ENCODE results near the gene GSTM5. TPM values are rescaled to one million over a fixed set of nuclear protein-coding genes. Genes with fewer than 3 reads are reported as not detected.

Gene GSTM5
- total RNA-seq, 1 experiment from 2014 or later = not detected

GRCh38 chr1:109716121-109716520, 4.1 kb downstream of the GSTM5 start:
- Mint-ChIP-seq H3K27me3 (ENCODE audit: low read depth) (peaks cover 9% of the 10 kb centered on the region), H3K4me3 (no peak overlapping the region), H3K36me3 (ENCODE audit: insufficient read depth in 1 of 3, low read depth in 3 of 3) (no peaks in the 10 kb centered on the region), H3K27ac (no peak overlapping the region; a peak in 1 of 7 replicates), H3K9me3 (no peaks in the 10 kb centered on the region; a peak in 1 of 5 replicates), H3K4me1 (no peaks in the 10 kb centered on the region; a peak in 1 of 4 replicates)
- no peaks in the 10 kb centered on the region for H3K4me1 ChIP-seq (ENCODE audit: insufficient read depth, low read length)
- WGBS (ENCODE audit: extremely low coverage, insufficient read length, low lambda C conversion rate) = no CpG with 5 or more reads among the region's 3 CpGs
- H4K20me1 ChIP-seq (ENCODE audit: control insufficient read depth, insufficient read depth, insufficient read length) = no peaks in the 10 kb centered on the region
- no peak overlapping the region for H4K5ac ChIP-seq (ENCODE audit: insufficient read length, low read depth, low read length)
- H3T11ph ChIP-seq (ENCODE audit: low read length) = no peak overlapping the region
- no peaks in the 10 kb centered on the region for H3K9me3 ChIP-seq (ENCODE audit: control insufficient read depth, low read depth, low read length)
- H3K9ac ChIP-seq (ENCODE audit: extremely low read depth, insufficient read length, low read length) = no peak overlapping the region
- H3K18ac ChIP-seq (ENCODE audit: insufficient read length, low read depth, low read length) = no peak overlapping the region
- no peaks in the 10 kb centered on the region for H3K23me2 ChIP-seq (ENCODE audit: insufficient read length, low read depth, low read length, poor library complexity, severe bottlenecking)
- no peaks in the 10 kb centered on the region for H3K79me1 ChIP-seq (ENCODE audit: insufficient read depth, low read depth, low read length, poor library complexity, severe bottlenecking)
- no peaks in the 10 kb centered on the region; the same call in 1 of the 2 replicates for H3K27me3 ChIP-seq (ENCODE audit: insufficient read depth, low read length)
- no peaks in the 10 kb centered on the region for H3K79me2 ChIP-seq (ENCODE audit: insufficient read depth, low read length)
- no peak for DNase-seq
- H2AK5ac ChIP-seq (ENCODE audit: insufficient read length, low read length) = no peak overlapping the region
- no peak overlapping the region for H3K56ac ChIP-seq (ENCODE audit: insufficient read length, low read depth, low read length)
- no peak overlapping the region for H4K8ac ChIP-seq (replicated peaks; ENCODE audit: insufficient read length, low read depth, low read length)
- no peak overlapping the region for H2BK5ac ChIP-seq (ENCODE audit: insufficient read length, low read length)
- H4K91ac ChIP-seq (ENCODE audit: insufficient read length, low read depth, low read length) = no peak overlapping the region
- no peak overlapping the region for H2BK120ac ChIP-seq (ENCODE audit: low read depth, low read length, poor library complexity, severe bottlenecking)
- no peak overlapping the region for H3K27ac ChIP-seq (ENCODE audit: insufficient read length, low read depth, low read length)
- TF ChIP-seq, protein P1, sequence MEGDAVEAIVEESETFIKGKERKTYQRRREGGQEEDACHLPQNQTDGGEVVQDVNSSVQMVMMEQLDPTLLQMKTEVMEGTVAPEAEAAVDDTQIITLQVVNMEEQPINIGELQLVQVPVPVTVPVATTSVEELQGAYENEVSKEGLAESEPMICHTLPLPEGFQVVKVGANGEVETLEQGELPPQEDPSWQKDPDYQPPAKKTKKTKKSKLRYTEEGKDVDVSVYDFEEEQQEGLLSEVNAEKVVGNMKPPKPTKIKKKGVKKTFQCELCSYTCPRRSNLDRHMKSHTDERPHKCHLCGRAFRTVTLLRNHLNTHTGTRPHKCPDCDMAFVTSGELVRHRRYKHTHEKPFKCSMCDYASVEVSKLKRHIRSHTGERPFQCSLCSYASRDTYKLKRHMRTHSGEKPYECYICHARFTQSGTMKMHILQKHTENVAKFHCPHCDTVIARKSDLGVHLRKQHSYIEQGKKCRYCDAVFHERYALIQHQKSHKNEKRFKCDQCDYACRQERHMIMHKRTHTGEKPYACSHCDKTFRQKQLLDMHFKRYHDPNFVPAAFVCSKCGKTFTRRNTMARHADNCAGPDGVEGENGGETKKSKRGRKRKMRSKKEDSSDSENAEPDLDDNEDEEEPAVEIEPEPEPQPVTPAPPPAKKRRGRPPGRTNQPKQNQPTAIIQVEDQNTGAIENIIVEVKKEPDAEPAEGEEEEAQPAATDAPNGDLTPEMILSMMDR (conservative IDR thresholded peaks at IDR 0.05) = no peak
- no peak overlapping the region for H2BK15ac ChIP-seq (ENCODE audit: low read depth, low read length)
- H2BK12ac ChIP-seq (ENCODE audit: insufficient read length, low read depth, low read length) = no peak overlapping the region
- no peak overlapping the region for H3K4ac ChIP-seq (ENCODE audit: low read depth, low read length)
- H2BK20ac ChIP-seq (ENCODE audit: low read depth, low read length, poor library complexity, severe bottlenecking) = no peak overlapping the region
- no peak overlapping the region for H3K23ac ChIP-seq (ENCODE audit: insufficient read length, low read depth, low read length)
- H3K4me2 ChIP-seq (ENCODE audit: insufficient read depth, insufficient read length, low read length) = no peak overlapping the region
- H3K14ac ChIP-seq (ENCODE audit: insufficient read depth, low read length) = no peak overlapping the region
- no peak overlapping the region for H2AFZ ChIP-seq (ENCODE audit: low read length)

All from H9 (cell line).